Testis (tissue), 3 donors: ENCODE results near the gene MTPN. TPM values are rescaled to one million over a fixed set of nuclear protein-coding genes. Genes with fewer than 3 reads are reported as not detected.

Source experiments
- DNase-seq: peaks from one replicate; pipeline ENCODE4 v3.0.0-alpha.2; 2019
- H3K27ac ChIP-seq, 2 donors: fragments of 200-600 bp; sonication (generic); one replicate each; pipeline ENCODE4 v1.5.1; 2019
- H3K27me3 ChIP-seq: fragments of 200-600 bp; sonication (generic); one replicate; pipeline ENCODE4 v1.5.1; 2019
- H3K36me3 ChIP-seq: fragments of 200-600 bp; sonication (generic); one replicate; pipeline ENCODE4 v1.5.1; 2017; ENCODE audit warnings: low read depth; ENCODE audit errors: missing control alignments
- H3K4me1 ChIP-seq: fragments of 200-600 bp; sonication (generic); one replicate; pipeline ENCODE4 v1.5.1; 2019
- H3K4me3 ChIP-seq, 2 donors: fragments of 200-600 bp; sonication (generic); one replicate each; pipeline ENCODE4 v1.5.1; 2017 to 2019
- H3K9me3 ChIP-seq: fragments of 200-600 bp; sonication (generic); one replicate; pipeline ENCODE4 v1.5.1; 2017
- POLR2A ChIP-seq: fragments of 450-650 bp; IDR thresholded peaks from one replicate; pipeline ENCODE4 v1.6.1; 2017; ENCODE audit warnings: antibody characterized with exemption, mild to moderate bottlenecking, moderate library complexity
- WGBS, 2 donors: methylation state at CpG; one replicate each; pipeline ENCODE4 v1.1.5; 2018; 5-methylcytosine and 5-hydroxymethylcytosine counted together
- intact Hi-C: fragments of 100-400 bp; cut with DNase I; formaldehyde crosslinking; loops from one replicate; pipeline ENCODE4 v1.15.1; 2023; ENCODE audit warnings: low total_unique reads
- polyA plus RNA-seq: library from polyadenylated mRNA; stranded (reverse); fragments of 350-450 nt; fragmentation: Illumina TruSeq; extraction: RNeasy Lipid Tissue Mini Kit (QIAGEN cat#74804); gene quantifications from one replicate; pipeline ENCODE4 v1.2.3, GENCODE V29; 2014; ENCODE audit warnings: low read depth, low replicate concordance; ENCODE audit not compliant: insufficient read depth
- total RNA-seq, 2 donors: library from RNA; depleted of rRNA; stranded (reverse); fragments of >200 nt; gene quantifications; one replicate each; pipeline ENCODE4 v1.2.3, GENCODE V29; 2016
- TF ChIP-seq, protein P1 (sequence below), 3 experiments: fragments of 450-650 bp in 2 of 3; fragments of 200-600 bp in 1 of 3; sonication (generic) in 1 of 3; IDR thresholded peaks; one replicate each; pipeline ENCODE4 v1.5.1; 2016 to 2019; ENCODE audit warnings: antibody characterized with exemption in 3 of 3, mild to moderate bottlenecking in 2 of 3, moderate library complexity in 1 of 3

MTPN gene
- total and polyA plus RNA-seq, 3 donors from 2014 or later = 141 to 144 (median 142) TPM

- Histone ChIP-seq H3K27me3 (no peaks in the 10 kb centered on the region), H3K9me3 (no peaks in the 10 kb centered on the region), H3K4me3 (no peak overlapping the region), H3K4me1 (no peaks in the 10 kb centered on the region), H3K36me3 (no peaks in the 10 kb centered on the region), H3K27ac (no peak overlapping the region)
- TF ChIP-seq, protein P1, sequence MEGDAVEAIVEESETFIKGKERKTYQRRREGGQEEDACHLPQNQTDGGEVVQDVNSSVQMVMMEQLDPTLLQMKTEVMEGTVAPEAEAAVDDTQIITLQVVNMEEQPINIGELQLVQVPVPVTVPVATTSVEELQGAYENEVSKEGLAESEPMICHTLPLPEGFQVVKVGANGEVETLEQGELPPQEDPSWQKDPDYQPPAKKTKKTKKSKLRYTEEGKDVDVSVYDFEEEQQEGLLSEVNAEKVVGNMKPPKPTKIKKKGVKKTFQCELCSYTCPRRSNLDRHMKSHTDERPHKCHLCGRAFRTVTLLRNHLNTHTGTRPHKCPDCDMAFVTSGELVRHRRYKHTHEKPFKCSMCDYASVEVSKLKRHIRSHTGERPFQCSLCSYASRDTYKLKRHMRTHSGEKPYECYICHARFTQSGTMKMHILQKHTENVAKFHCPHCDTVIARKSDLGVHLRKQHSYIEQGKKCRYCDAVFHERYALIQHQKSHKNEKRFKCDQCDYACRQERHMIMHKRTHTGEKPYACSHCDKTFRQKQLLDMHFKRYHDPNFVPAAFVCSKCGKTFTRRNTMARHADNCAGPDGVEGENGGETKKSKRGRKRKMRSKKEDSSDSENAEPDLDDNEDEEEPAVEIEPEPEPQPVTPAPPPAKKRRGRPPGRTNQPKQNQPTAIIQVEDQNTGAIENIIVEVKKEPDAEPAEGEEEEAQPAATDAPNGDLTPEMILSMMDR (IDR thresholded peaks at IDR 0.05) = no peak
- no peak for TF ChIP-seq POLR2A
- no peak for DNase-seq
- WGBS, 2 donors = 87 to 89% methylated on average over 7 of the region's 7 CpGs
- intact Hi-C loops = no loop called here
Measured at GRCh38 chr7:135920478-135920877, 56.7 kb downstream of the MTPN start.

DNA sequence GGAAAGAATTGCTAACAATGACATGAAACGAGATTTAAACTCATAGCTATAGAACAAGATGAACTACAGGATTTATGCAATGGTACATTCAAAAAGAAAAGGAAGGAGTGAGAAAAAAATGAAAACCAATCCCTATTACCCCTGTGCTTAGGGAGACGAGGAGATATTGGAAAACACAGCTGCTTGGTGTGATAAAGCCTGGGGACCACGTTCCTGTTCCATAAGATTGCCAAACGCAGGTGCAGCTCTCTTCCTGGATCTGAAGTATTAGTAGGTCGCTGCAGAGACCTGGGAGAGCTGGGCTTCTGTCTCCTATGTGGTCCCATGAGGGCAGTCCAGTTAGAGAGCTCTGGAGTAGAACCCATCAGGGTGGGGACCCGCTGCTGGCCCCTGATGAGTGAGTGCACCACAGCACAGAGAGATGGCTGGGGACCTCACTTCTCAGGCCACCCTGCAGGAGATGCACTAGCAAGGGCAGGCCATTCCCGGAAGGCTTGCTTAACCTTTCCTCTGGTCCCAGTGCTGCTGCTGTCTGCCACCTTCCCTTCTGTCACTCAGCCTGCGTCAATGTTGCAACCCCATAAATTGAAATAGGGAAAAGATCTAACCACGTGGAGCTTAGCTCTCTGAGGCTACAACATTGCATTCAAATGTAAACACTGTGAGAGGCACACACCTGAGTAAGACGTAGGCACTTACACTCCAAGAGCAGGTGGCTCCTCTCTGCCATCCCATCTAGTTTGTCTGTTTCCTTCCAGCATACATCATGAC, 57.9 kb downstream of the MTPN start:
- intact Hi-C loops = no loop called here
- no peaks in the 10 kb centered on the region for H3K36me3 ChIP-seq
- H3K4me1 ChIP-seq = no peaks in the 10 kb centered on the region
- no peak for TF ChIP-seq POLR2A
- TF ChIP-seq, protein P1 (IDR thresholded peaks at IDR 0.05) = no peak
- H3K9me3 ChIP-seq = no peaks in the 10 kb centered on the region
- WGBS, 2 donors = 74 to 83% methylated on average over 10 of the region's 10 CpGs
- no peak overlapping the region for H3K4me3 ChIP-seq
- no peak overlapping the region for H3K27ac ChIP-seq
- DNase-seq = no peak
- no peaks in the 10 kb centered on the region for H3K27me3 ChIP-seq

GRCh38 chr7:135918134-135918533, 59.0 kb downstream of the MTPN start:
- Histone ChIP-seq H3K4me1 (no peaks in the 10 kb centered on the region), H3K36me3 (no peaks in the 10 kb centered on the region), H3K4me3 (no peak overlapping the region), H3K27ac (no peak overlapping the region), H3K9me3 (no peaks in the 10 kb centered on the region), H3K27me3 (no peaks in the 10 kb centered on the region)
- no peak for DNase-seq
- intact Hi-C loops = no loop called here
- no peak for TF ChIP-seq POLR2A
- TF ChIP-seq, protein P1 (IDR thresholded peaks at IDR 0.05) = no peak
- 59 to 69% methylated on average over 5 of the region's 5 CpGs for WGBS, 2 donors

GRCh38 chr7:135917721-135918120, 59.4 kb downstream of the MTPN start:
- H3K4me3 ChIP-seq = no peak overlapping the region
- H3K27ac ChIP-seq = no peak overlapping the region
- no peaks in the 10 kb centered on the region for H3K36me3 ChIP-seq
- DNase-seq = no peak
- no peaks in the 10 kb centered on the region for H3K27me3 ChIP-seq
- WGBS, 2 donors = 67 to 81% methylated on average over 7 of the region's 7 CpGs
- TF ChIP-seq, protein P1 (IDR thresholded peaks at IDR 0.05) = no peak
- no peak for TF ChIP-seq POLR2A
- intact Hi-C loops = no loop called here
- H3K4me1 ChIP-seq = no peaks in the 10 kb centered on the region
- H3K9me3 ChIP-seq = no peaks in the 10 kb centered on the region

DNA sequence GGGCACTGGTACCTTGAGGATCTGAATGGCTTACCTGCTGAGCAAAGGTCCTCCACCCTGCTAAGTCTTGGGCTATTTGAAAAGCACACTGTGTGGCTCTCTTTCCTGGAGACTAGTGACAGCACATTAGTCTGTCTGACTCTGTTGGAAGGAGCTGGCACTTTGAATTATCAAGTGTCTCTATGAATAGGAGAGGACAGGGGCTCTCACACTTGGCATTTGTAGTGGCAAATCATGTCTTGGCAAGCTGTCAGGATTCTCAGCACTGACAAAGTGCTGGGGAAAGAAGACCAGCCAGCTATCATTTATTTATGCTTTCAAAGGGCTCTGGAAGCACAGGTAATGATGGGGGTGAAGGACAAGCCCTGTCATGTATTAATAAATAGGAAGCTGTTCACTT, 62.8 kb downstream of the MTPN start:
- DNase-seq = no peak
- intact Hi-C loops = no loop called here
- TF ChIP-seq POLR2A = no peak
- TF ChIP-seq, protein P1 (IDR thresholded peaks at IDR 0.05) = no peak

More for the DNA sequence above, 62.8 kb downstream of the MTPN start:
- Histone ChIP-seq H3K4me3 (no peak overlapping the region), H3K4me1 (no peaks in the 10 kb centered on the region), H3K9me3 (no peaks in the 10 kb centered on the region), H3K36me3 (no peaks in the 10 kb centered on the region), H3K27me3 (no peaks in the 10 kb centered on the region), H3K27ac (no peak overlapping the region)
